GM19328 (cell line): ENCODE results near the gene BCORL1.
A peak's percentile ranks its signal among the peaks of the same experiment; 100 is the strongest.

Experiments used
- ATAC-seq: cut with Tn5 transposase; IDR thresholded peaks from one replicate; pipeline ENCODE4 v1.9.1; 2021; ENCODE audit warnings: mild to moderate bottlenecking, moderate library complexity; ENCODE audit not compliant: unreplicated experiment

BCORL1 gene

DNA sequence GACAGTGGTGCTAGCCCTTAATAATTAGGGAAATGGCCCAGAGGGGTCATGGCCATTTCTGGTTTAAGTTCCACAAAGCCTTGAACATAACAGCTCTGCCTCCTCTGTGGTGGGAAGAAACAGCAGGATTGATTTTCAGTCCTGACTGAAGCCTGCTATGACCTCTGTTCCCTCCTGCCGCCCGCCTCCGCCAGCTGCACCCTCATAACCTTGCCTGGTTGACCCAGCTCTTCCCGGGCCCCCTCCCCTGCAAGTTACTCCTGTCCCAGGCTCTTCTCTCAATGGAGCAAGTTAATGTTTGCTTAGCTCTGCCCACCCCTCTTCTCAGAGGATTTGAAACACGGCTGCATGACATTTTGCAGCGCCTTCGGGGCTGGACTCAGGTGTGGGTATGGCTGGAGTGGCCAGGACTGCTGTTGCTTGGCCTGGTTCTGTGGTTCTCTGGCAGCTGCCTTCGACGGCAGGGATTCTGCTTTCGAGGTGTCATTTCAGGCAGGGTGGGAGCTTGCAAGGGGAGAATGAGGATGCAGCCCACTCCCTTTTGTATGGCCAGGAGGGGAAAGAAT lies 27.3 kb downstream of the BCORL1 start:
- ATAC-seq: no peak

DNA sequence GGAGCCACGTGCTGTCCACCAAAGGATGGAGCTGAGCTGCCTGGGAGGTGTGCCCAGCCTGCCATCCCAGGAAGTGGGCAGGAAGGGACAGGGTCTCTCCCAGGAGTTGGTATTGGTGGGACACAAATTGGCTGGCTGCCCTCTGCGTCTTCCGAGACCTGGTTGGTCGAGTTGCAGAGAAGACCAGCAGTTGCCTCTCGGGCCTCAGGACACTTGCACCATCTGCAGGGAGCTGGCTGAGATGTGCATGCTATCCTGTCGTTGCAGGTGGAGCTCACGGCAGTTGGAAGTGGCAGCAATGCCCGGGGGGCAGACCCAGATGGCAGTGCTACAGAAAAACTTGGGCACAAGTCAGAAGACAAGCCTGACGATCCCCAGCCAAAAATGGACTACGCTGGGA lies 30.2 kb downstream of the BCORL1 start:
- no peak for ATAC-seq

DNA sequence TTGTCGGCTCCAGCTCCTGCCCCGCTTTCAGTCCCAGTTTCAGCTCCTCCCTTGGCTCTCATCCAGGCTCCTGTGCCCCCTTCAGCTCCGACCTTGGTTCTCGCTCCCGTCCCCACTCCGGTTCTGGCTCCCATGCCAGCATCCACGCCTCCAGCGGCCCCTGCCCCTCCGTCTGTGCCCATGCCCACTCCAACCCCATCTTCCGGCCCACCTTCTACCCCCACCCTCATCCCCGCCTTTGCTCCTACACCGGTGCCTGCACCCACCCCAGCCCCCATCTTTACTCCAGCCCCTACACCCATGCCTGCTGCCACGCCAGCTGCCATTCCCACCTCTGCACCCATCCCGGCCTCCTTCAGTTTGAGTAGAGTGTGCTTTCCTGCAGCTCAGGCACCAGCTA lies 31.2 kb downstream of the BCORL1 start:
- ATAC-seq: no peak

DNA sequence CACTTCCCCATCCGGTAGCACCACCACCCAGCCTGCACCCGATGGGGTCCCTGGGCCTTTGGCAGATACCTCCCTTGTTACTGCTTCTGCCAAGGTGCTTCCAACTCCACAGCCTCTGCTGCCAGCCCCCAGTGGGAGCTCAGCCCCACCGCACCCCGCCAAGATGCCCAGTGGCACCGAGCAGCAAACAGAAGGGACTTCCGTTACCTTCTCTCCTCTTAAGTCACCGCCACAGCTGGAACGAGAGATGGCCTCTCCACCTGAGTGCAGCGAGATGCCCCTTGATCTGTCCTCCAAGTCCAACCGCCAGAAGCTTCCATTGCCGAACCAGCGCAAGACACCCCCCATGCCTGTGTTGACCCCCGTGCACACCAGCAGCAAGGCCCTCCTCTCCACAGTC lies 31.9 kb downstream of the BCORL1 start:
- no peak for ATAC-seq

DNA sequence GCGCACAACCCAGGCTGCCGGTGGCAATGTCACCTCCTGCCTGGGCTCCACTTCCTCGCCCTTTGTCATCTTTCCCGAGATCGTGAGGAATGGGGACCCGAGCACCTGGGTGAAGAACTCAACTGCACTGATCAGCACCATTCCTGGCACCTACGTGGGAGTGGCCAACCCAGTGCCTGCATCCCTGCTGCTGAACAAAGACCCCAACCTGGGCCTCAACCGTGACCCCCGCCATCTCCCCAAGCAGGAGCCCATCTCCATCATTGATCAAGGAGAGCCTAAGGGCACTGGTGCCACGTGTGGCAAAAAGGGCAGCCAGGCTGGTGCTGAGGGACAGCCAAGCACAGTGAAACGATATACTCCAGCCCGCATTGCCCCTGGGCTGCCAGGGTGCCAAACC lies 32.3 kb downstream of the BCORL1 start:
- no peak for ATAC-seq

DNA sequence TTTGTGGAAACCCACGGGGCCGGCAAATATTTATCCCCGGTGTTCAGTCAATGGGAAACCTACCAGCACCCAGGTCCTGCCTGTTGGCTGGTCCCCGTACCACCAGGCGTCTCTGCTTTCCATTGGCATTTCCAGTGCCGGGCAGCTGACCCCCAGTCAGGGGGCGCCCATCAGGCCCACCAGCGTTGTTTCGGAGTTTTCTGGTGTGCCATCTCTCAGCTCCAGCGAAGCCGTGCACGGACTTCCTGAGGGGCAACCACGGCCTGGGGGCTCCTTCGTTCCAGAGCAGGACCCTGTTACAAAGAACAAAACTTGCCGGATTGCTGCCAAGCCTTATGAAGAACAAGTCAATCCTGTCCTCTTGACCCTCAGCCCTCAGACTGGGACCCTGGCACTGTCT lies 32.7 kb downstream of the BCORL1 start:
- ATAC-seq: no peak

DNA sequence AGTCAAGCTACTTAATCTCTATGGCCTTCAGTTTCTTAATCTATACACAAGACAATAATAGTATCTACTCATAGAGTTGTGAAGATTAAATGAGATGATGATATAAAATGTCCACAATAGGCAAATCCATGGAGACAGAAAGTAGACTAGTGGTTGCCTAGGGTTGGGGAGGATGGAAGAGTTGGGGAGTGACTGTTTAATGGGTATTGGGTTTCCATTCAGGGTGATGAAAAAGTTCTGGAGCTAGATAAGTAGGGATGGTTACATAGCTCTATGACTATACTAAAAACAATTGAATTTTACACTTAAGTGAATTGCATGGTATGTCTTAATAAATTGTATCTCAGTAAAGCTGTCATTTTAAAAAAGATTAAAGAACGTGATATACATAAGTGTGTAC lies 35.7 kb downstream of the BCORL1 start:
- no peak for ATAC-seq

DNA sequence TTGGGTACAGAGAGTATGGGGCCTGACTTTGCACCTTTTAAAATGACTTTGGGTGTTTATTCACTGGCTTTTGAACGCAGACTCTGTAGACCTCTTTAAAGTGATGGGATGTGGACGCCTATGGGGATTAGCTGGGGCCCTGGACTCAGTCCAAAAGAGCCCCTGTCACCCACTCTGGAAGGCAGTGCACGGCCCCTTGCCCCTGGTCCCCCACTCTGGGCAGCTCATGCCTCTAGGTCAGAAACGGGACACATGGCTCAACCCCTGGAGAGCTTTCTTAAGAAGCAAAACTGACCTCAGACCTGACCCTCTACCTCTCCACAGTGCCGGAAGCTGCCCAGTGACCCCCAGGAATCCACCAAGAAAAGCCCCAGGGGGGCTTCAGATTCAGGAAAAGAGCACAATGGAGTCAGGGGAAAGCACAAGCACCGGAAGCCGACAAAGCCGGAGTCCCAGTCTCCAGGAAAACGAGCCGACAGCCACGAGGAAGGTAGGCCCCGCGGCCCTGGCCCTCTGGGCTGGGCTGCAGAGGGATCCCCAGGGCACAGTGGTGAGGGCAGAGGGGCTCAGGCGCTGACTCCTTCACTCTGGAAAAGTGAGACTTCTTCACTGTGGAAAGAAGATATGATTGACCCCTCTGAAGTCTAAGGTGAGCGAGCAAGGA lies 38.4 kb downstream of the BCORL1 start:
- ATAC-seq: no peak

DNA sequence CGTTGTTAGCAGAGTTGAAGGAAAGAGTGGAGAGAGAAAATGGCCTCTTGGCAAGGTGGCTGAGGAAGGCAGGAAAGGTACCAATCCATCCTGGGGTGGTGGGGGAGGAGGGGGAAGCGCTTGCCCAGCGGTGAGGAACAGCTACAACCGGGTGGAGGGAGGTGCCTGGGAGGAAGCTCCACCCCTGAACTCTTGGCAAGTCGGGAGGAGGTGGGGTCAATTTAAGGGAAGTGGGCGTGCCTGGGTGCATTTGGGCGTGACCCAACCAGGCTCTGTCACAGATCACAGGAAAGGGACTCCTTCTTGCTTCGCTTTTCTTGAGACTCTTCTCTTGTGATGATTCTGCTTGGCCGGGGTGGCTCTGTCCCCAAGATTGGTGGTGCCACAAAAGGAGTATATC lies 41.7 kb downstream of the BCORL1 start:
- peak; percentile 98 for ATAC-seq

DNA sequence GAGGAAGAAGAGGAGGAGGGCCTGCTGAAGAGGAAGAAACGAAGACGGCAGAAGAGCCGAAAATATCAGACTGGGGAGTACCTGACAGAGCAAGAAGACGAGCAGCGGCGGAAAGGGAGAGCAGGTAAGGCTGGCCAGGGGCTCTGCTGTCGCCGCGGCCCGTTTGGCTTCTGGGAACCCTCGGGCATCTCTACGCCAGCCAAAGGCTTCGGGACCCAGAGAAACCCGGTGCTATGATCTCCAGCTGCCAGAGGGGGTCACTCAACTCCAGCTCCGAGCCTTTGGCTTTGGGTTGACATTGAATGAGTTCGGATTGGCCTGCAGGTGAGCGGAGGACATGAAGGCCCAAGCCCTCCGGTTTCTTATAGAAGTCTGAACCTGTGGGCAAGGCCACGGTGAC lies 42.8 kb downstream of the BCORL1 start:
- ATAC-seq: no peak

DNA sequence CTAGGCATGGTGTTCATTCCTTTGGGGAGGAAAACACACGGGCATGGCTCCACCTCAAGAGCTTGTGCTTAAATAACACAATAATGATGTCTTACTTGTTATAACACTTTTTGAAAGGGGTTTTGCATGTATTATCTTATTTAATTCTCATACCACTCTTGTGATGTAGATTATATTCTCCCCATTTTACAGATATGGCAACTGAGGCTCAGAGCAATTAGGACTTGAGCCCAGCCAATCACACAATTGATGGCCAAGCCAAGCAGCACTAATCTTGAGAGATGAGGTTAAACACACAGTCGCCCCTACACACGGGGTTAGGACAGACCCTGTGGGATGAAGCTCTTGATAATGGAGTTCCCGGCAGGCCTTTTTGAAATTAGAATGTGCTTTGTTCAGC lies 45.1 kb downstream of the BCORL1 start:
- no peak for ATAC-seq

DNA sequence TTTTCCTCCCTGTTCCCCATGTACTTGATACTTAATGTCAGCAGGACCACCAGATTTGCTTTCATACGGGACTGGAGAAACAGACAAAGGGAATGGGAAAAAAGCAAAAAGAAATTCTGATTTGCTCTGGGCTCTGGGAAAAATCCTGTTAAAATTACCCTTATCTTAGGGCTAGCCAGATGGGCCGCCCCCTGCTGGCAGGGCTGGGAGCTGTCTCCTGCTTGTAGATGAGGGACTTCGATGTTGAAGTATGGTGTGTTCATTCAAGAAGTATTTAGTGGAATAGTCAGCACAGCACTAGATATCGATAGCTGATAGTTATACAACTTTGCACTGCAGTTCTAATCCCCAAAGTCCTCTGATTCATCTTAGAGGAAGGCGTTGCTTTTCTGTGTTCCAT lies 45.8 kb downstream of the BCORL1 start:
- ATAC-seq: no peak

DNA sequence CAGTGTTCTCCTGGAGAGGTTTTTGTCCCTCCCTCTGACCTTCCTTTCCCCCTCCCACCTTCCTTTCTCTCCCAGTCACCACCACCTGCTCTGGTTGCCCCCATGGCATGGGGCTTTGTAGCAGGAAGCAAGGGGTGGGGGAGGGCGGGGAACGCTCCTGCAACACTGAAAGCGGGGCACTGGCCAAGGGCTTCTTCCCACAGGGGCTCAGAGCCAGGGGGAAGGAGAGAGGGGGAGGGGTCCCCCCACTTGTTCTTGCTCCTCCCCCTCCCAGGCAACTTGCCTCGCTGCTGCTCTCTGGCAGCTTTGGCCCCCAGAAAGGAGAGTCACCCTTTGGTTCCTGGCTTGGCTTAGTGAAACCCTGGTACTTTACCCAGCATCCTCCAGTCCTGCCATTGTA lies 48.4 kb downstream of the BCORL1 start:
- ATAC-seq: no peak

DNA sequence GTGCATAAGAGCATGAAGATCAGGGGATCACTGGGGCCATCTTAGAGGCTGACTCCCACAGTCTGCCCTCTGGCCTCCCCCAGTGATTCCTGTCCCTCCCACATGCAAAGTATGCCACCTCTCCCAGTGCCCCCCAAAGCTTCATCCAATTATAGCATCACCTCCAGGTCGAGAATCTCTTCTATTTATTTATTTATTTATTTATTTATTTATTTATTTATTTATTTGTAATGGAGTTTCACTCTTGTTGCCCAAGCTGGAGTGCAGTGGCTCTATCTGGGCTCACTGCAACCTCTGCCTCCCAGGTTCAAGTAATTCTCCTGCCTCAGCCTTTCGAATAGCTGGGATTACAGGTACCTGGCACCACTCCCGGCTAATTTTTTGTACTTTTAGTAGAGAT lies 50.1 kb downstream of the BCORL1 start:
- no peak for ATAC-seq

DNA sequence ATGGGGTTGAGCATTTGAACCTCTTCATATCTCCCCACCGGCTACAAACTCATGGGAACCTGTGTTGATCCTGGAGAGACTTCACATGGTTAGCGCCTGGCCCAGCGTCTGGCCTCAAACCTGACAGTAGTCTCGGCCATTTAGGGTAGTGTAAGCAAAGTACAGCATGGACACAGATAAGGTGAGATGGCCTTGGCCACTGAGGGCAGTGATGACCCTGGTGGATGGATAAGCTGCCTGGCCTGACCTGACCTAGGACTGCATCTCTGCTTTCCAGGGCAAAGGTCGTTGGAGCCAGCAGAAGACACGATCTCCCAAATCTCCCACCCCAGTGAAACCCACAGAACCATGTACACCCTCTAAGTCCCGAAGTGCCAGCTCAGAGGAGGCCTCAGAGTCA lies 51.7 kb downstream of the BCORL1 start:
- ATAC-seq: no peak

DNA sequence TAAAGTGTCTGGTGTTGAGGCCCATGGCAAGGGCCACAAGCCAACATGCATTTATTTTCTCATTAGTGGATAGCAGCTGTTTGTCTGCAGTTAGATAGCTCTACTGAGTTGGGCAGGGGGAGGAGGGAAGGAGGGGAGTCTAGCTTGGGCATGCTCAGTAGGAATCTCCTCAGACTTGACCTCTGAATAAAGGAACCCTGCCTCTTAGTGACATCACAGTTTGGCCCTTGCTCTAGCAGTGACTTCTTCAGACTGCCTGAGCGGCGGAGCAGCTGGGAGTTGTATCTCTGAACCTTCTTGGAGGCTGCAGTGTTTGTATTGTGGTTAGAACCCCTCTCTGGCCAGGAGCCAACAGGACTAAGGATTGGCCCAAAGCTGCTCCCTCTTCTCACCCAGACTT lies 57.4 kb downstream of the BCORL1 start:
- ATAC-seq: no peak

DNA sequence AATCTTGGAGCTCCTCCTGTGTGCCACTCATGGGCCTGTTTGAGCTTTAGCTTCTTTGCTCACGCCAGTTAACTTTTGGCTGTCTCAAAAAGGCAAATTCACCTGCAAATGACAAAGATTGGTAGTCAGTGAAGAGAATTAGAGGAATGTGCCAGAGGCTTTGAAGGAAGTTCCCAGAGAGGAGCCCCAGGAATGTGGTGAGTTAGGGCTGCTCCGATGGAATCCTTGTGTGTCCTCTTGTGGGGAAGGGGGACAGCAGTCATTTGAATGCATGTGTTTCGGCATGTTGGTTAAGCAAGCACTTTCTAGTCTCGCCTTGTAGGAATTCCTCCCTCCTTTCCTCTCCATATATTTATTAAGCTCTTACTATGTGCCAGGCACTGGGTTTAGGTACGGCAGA lies 65.0 kb downstream of the BCORL1 start:
- no peak for ATAC-seq

DNA sequence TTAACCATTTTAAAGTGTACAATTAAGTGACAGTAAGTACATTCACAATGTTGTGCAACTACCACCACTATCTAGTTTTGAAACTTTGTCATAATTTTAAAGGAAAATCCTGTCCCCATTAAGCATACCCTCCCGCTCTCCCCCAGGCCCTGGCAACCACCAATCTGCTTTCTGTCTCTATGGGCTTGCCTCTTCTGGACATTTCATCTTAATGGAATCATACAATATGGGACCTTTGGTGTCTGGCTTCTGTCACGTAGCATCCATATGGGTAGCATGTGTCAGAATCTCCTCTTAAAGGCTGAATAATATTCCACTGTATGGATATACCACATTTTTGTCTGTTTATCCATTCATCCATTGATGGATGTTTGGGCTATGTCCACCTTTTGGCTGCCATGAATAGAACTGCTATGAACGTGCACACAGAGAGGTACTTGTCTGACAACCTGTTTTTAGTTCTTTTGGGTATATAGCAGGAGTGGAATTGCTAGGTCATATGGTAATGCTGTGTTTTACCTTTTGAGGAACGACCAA lies 66.3 kb downstream of the BCORL1 start:
- no peak for ATAC-seq

DNA sequence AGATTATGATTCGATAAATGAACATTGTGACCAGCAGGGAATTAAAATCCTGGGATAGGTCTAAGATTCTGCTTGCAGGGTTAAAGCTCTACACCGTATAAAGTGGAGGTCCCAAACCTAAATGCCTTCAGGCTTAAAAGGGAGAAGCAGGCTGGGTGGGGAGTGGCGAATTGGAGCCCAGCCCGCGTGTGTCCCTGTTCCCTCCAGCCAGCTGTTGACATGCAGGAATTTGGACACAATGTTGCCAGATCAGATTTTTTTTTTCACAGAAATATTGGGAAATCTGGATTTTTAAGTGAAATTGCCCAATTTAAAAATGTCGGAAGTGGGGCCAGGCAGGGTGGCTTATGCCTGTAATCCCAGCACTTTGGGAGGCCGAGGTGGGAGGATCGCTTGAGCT lies 67.4 kb downstream of the BCORL1 start:
- ATAC-seq: no peak

DNA sequence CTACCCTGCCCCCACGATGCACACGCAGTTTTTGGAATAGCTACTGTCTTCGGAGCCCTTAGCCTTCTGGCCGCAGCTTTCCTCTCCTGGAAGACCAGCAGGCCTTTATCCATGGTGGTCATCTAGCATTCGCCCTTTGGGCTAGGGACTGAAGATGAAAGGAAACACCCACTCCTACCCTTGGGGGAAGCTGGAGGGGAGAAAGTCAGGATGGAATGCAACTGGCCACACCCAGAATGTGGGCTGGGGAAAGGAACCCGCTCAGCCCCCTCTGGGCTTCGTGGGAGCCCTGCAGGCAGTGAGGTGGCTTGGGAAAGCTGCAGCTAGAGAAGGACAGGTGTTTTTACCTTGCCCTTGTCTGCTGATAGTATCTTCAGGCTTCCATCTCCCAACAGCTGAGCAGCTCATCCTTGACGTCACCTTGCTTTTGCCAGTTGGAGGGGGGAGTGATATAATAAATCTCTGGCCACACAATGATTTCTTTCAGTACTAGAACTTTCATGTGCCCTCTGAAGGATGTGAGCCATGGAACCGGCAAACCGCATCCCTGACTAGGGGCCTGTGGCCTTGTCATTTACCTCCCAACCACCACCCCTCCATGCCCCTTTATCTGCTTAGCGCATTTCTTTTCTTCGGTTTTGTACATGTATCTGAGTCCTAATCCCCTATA lies 68.9 kb downstream of the BCORL1 start:
- no peak for ATAC-seq

DNA sequence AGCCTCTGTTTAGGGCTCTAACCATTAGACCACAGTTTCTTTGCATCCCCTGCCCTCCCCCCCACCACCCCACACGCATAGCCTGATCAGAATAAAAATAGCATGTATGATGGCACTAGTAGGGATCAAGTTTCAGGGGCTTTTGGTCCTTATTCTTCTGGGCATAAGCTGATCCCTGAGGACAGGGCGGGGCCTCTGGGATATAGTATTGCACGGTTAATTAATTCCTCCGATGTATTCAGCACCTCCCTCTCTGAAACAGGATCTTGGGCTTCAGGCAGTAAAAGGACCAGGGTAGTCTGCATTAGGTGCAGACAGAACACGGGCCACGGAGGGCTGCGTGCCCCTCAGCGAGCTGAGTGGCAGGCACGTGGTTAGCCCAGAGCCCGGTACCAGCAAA lies 70.8 kb downstream of the BCORL1 start:
- no peak for ATAC-seq

DNA sequence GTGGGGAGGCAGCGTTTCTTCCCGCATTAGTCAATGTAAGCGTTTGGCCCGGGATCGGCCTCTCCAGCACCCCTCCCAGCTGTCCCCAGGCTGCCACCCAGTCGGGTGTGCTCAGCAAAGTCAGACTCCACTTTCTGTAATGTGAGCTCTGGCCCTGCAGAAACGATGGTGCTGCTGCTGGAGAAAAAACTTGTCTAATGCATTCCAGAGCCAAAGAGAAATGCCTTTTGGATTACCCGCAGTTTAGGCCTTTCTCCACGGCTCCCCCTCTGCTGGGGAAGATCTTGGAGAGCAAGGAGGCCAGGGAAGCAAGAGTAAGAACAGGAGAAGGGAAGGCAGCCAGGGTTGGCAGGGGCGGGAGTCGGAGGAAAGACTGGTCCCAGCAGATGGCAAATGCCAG lies 72.7 kb downstream of the BCORL1 start:
- no peak for ATAC-seq
